ENCODE measurements around the gene SDHD. TPM values are rescaled to one million over a fixed set of nuclear protein-coding genes. Genes with fewer than 3 reads are reported as not detected.

SDHD gene
- total RNA-seq, 1 experiment from 2014 or later = 79.6 TPM

GRCh38 chr11:112103446-112103845, 16.8 kb downstream of the SDHD start:
- Mint-ChIP-seq H3K4me3 (no peak overlapping the region), H3K27me3 (ENCODE audit: low read depth) (no peaks in the 10 kb centered on the region), H3K9me3 (no peaks in the 10 kb centered on the region), H3K4me1 (no peaks in the 10 kb centered on the region), H3K36me3 (ENCODE audit: insufficient read depth in 1 of 3, low read depth in 3 of 3) (no peaks in the 10 kb centered on the region), H3K27ac (no peak overlapping the region)
- WGBS (ENCODE audit: extremely low coverage, insufficient read length, low lambda C conversion rate) = no CpG with 5 or more reads among the region's 6 CpGs
- Histone ChIP-seq H3T11ph (ENCODE audit: low read length) (no peak overlapping the region), H3K9ac (ENCODE audit: extremely low read depth, insufficient read length, low read length) (no peak overlapping the region), H3K4me2 (ENCODE audit: insufficient read depth, insufficient read length, low read length) (no peak overlapping the region), H3K18ac (ENCODE audit: insufficient read length, low read depth, low read length) (no peak overlapping the region), H2AFZ (ENCODE audit: low read length) (no peak overlapping the region), H2BK15ac (ENCODE audit: low read depth, low read length) (no peak overlapping the region), H2BK5ac (ENCODE audit: insufficient read length, low read length) (no peak overlapping the region), H4K20me1 (ENCODE audit: control insufficient read depth, insufficient read depth, insufficient read length) (no peaks in the 10 kb centered on the region), H3K27me3 (ENCODE audit: insufficient read depth, low read length) (no peaks in the 10 kb centered on the region), H3K14ac (ENCODE audit: insufficient read depth, low read length) (no peak overlapping the region), H2AK5ac (ENCODE audit: insufficient read length, low read length) (no peak overlapping the region), H3K23ac (ENCODE audit: insufficient read length, low read depth, low read length) (no peak overlapping the region), H4K8ac (replicated peaks; ENCODE audit: insufficient read length, low read depth, low read length) (no peak overlapping the region), H3K27ac (ENCODE audit: insufficient read length, low read depth, low read length) (no peak overlapping the region), H2BK120ac (ENCODE audit: low read depth, low read length, poor library complexity, severe bottlenecking) (no peak overlapping the region), H3K4ac (ENCODE audit: low read depth, low read length) (no peak overlapping the region), H2BK20ac (ENCODE audit: low read depth, low read length, poor library complexity, severe bottlenecking) (no peak overlapping the region), H3K9me3 (ENCODE audit: control insufficient read depth, low read depth, low read length) (no peaks in the 10 kb centered on the region), H3K56ac (ENCODE audit: insufficient read length, low read depth, low read length) (no peak overlapping the region), H3K79me2 (ENCODE audit: insufficient read depth, low read length) (no peaks in the 10 kb centered on the region), H3K23me2 (ENCODE audit: insufficient read length, low read depth, low read length, poor library complexity, severe bottlenecking) (no peaks in the 10 kb centered on the region), H4K5ac (ENCODE audit: insufficient read length, low read depth, low read length) (no peak overlapping the region), H3K4me1 (ENCODE audit: insufficient read depth, low read length) (no peaks in the 10 kb centered on the region), H4K91ac (ENCODE audit: insufficient read length, low read depth, low read length) (no peak overlapping the region), H2BK12ac (ENCODE audit: insufficient read length, low read depth, low read length) (no peak overlapping the region), H3K79me1 (ENCODE audit: insufficient read depth, low read depth, low read length, poor library complexity, severe bottlenecking) (no peaks in the 10 kb centered on the region)
- DNase-seq = no peak
- TF ChIP-seq, protein P1, sequence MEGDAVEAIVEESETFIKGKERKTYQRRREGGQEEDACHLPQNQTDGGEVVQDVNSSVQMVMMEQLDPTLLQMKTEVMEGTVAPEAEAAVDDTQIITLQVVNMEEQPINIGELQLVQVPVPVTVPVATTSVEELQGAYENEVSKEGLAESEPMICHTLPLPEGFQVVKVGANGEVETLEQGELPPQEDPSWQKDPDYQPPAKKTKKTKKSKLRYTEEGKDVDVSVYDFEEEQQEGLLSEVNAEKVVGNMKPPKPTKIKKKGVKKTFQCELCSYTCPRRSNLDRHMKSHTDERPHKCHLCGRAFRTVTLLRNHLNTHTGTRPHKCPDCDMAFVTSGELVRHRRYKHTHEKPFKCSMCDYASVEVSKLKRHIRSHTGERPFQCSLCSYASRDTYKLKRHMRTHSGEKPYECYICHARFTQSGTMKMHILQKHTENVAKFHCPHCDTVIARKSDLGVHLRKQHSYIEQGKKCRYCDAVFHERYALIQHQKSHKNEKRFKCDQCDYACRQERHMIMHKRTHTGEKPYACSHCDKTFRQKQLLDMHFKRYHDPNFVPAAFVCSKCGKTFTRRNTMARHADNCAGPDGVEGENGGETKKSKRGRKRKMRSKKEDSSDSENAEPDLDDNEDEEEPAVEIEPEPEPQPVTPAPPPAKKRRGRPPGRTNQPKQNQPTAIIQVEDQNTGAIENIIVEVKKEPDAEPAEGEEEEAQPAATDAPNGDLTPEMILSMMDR (conservative IDR thresholded peaks at IDR 0.05) = no peak
